GM12878 (cell line): ENCODE measurements around the gene NUP54. TPM values are rescaled to one million over a fixed set of nuclear protein-coding genes. Genes with fewer than 3 reads are reported as not detected.
A peak's percentile ranks its signal among the peaks of the same experiment; 100 is the strongest.

Experiments used
- BACH1 ChIP-seq: fragments of 450-650 bp; IDR thresholded peaks from 2 replicates; pipeline ENCODE4 v1.6.1; 2017; ENCODE audit warnings: mild to moderate bottlenecking, borderline replicate concordance
- BHLHE40 ChIP-seq, 2 experiments: fragments of 450-650 bp in 1 of 2; IDR thresholded peaks; 2 replicates each; pipeline ENCODE4 v1.6.1; 2011 to 2017; ENCODE audit warnings: low read depth in 2 of 2, borderline replicate concordance in 1 of 2, improper control_type of control experiment in 1 of 2, low read length in 1 of 2, mild to moderate bottlenecking in 1 of 2
- EP300 ChIP-seq, 2 experiments: fragments of 150-350 bp in 1 of 2; IDR thresholded peaks; 2 replicates each; pipeline ENCODE4 v1.6.1; 2011 to 2012; ENCODE audit warnings: low read depth in 2 of 2, low read length in 2 of 2, borderline replicate concordance in 1 of 2, improper control_type of control experiment in 1 of 2, inconsistent platforms in 1 of 2; ENCODE audit not compliant: control insufficient read depth in 1 of 2
- HDAC2 ChIP-seq: fragments of 200-600 bp; sonication (generic); IDR thresholded peaks from 2 replicates; pipeline ENCODE4 v1.6.1; 2017
- HDGF ChIP-seq: fragments of 450-650 bp; IDR thresholded peaks from 2 replicates; pipeline ENCODE4 v1.6.1; 2016; ENCODE audit warnings: antibody characterized with exemption
- MEF2B ChIP-seq: fragments of 450-650 bp; IDR thresholded peaks from 2 replicates; pipeline ENCODE4 v1.6.1; 2018; ENCODE audit warnings: mild to moderate bottlenecking, moderate library complexity; ENCODE audit not compliant: partially characterized antibody, poor library complexity, severe bottlenecking
- MTA3 ChIP-seq: IDR thresholded peaks from 2 replicates; pipeline ENCODE4 v1.6.1; 2012; ENCODE audit warnings: low read length, inconsistent platforms, borderline replicate concordance
- PML ChIP-seq: IDR thresholded peaks from 2 replicates; pipeline ENCODE4 v1.6.1; 2012; ENCODE audit warnings: low read length, inconsistent platforms
- POLR2AphosphoS5 ChIP-seq: IDR thresholded peaks from 2 replicates; pipeline ENCODE4 v1.6.1; 2011; ENCODE audit warnings: mild to moderate bottlenecking, low read length, inconsistent platforms
- RAD21 ChIP-seq: IDR thresholded peaks from 2 replicates; pipeline ENCODE4 v1.6.1; 2011; ENCODE audit warnings: mild to moderate bottlenecking, low read depth, low read length, moderate library complexity; ENCODE audit not compliant: insufficient read depth
- RFX5 ChIP-seq: IDR thresholded peaks from 2 replicates; pipeline ENCODE4 v1.6.1; 2011; ENCODE audit warnings: low read depth, low read length, improper control_type of control experiment
- YBX1 ChIP-seq: fragments of 450-650 bp; IDR thresholded peaks from 2 replicates; pipeline ENCODE4 v1.6.1; 2016; ENCODE audit warnings: antibody characterized with exemption
- polyA plus RNA-seq, 11 experiments: library from polyadenylated mRNA; depleted of rRNA in 4 of 11; unstranded in 6 of 11; stranded (reverse) in 5 of 11; fragments of >200 nt; fragmentation: Nextera tagmentation in 4 of 11; fragmentation: Illumina TruSeq in 1 of 11; extraction: Ambion mirVana in 4 of 11; extraction: Trizol in 1 of 11; gene quantifications; 1 replicate in 1 of 11; 2 replicates in 10 of 11; pipeline versions ENCODE4 v1.2.1 to v1.2.3, GENCODE V29; 2011 to 2016; ENCODE audit warnings: inconsistent platforms in 2 of 11, missing spikeins in 2 of 11, low read depth in 1 of 11
- total RNA-seq, 4 experiments: library from RNA; depleted of rRNA in 3 of 4; stranded (reverse); fragments of >200 nt in 3 of 4; fragmentation: Illumina TruSeq in 1 of 4; extraction: Trizol in 1 of 4; gene quantifications; 2 replicates each; pipeline versions ENCODE4 v1.2.1 to v1.2.3, GENCODE V29; 2013 to 2021
- TF ChIP-seq, protein P1 (sequence below): IDR thresholded peaks from 2 replicates; pipeline ENCODE4 v1.6.1; 2011; ENCODE audit warnings: low read depth, mild to moderate bottlenecking, low read length, moderate library complexity, borderline replicate concordance; ENCODE audit errors: extremely low read depth
- TF ChIP-seq, protein P2 (sequence below): IDR thresholded peaks from 2 replicates; pipeline ENCODE4 v1.6.1; 2011; ENCODE audit warnings: low read depth, low read length, improper control_type of control experiment, borderline replicate concordance
- TF ChIP-seq, protein P3 (sequence below): fragments of 450-650 bp; formaldehyde crosslinking; IDR thresholded peaks from 2 replicates; pipeline ENCODE4 v1.4.0; 2020; ENCODE audit warnings: mild to moderate bottlenecking, moderate library complexity
- TF ChIP-seq, protein P4 (sequence below): fragments of 450-650 bp; IDR thresholded peaks from 2 replicates; pipeline ENCODE4 v1.6.1; 2014; ENCODE audit warnings: mild to moderate bottlenecking
- TF ChIP-seq, protein P5 (sequence below): IDR thresholded peaks from 2 replicates; pipeline ENCODE4 v1.6.1; 2011; ENCODE audit warnings: borderline replicate concordance, low read depth, mild to moderate bottlenecking, moderate library complexity, mixed read lengths, low read length; ENCODE audit not compliant: insufficient read depth; ENCODE audit errors: extremely low read length
- TF ChIP-seq, protein P6 (sequence below): IDR thresholded peaks from 2 replicates; pipeline ENCODE4 v1.6.1; 2012; ENCODE audit warnings: low read depth, low read length, improper control_type of control experiment
- TF ChIP-seq, protein P7 (sequence below): IDR thresholded peaks from 2 replicates; pipeline ENCODE4 v1.6.1; 2011; ENCODE audit warnings: mild to moderate bottlenecking, low read depth, low read length, moderate library complexity; ENCODE audit not compliant: insufficient replicate concordance

The NUP54 gene
- total and polyA plus RNA-seq, 10 of the 15 experiments (the other 5 are each of a cell fraction or from before 2014, with no cell fraction given): 17.5 to 69.0 (median 42.3) TPM

DNA sequence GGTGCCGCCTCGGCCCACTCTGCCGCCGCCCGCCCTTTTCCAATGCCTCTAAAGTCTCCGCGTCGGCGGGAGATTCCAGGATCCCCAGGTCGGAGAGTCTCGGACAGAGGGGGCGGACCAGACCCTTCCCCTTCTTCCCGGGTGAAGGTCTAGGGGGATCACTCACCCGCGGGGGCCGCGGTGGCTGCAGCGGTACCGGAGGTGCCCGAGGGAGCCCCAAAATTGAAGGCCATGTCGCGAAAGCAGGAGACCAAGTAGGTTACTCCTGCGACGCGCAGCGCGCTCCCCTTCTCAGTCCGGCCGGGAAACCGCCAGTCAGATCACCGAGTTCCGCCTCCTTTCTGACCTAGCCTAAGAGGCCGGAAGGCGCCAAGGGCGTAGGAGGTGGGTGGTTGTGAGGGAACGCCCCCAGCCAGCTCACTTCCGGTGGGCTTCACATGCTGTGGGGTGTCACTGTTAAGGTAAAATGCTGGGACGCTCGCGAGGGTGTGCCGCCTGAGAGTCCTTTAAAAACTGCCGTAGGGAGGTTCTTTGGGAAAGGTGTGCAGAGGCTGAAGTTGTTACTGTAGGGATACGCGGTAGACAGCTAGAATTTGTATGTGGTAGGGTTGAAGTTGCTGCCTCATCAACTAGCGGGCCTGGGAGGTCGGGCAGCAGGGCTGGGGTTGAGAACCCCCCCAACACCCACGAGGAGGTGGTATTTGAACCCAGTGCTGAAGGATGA lies at the start of gene NUP54 (continued):
- TF ChIP-seq, protein P1, sequence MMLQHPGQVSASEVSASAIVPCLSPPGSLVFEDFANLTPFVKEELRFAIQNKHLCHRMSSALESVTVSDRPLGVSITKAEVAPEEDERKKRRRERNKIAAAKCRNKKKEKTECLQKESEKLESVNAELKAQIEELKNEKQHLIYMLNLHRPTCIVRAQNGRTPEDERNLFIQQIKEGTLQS: no peak
- TF ChIP-seq, protein P2, sequence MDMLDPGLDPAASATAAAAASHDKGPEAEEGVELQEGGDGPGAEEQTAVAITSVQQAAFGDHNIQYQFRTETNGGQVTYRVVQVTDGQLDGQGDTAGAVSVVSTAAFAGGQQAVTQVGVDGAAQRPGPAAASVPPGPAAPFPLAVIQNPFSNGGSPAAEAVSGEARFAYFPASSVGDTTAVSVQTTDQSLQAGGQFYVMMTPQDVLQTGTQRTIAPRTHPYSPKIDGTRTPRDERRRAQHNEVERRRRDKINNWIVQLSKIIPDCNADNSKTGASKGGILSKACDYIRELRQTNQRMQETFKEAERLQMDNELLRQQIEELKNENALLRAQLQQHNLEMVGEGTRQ: no peak
- TF ChIP-seq MTA3 (no peak; the same call in 1 of the 2 replicates), RFX5 (no peak), BACH1 (peak; percentile 63), HDAC2 (no peak), BHLHE40 (IDR thresholded peaks at IDR 0.05; ENCODE audit: borderline replicate concordance in 1 of 2, low read depth in 2 of 2, low read length in 1 of 2) (peak; percentile 56 to 62; a peak in 3 of 4 replicates), YBX1 (no peak), POLR2AphosphoS5 (peak; percentile 94), HDGF (no peak), PML (peak; percentile 96), EP300 (IDR thresholded peaks at IDR 0.05; ENCODE audit: borderline replicate concordance in 1 of 2, control insufficient read depth in 1 of 2, low read depth in 2 of 2, low read length in 2 of 2) (0 out of 4 replicates have a peak, but pooled peaks of 1 of the 2 experiments have one; percentile 37), RAD21 (no peak), MEF2B (peak; percentile 46)
- TF ChIP-seq, protein P3, sequence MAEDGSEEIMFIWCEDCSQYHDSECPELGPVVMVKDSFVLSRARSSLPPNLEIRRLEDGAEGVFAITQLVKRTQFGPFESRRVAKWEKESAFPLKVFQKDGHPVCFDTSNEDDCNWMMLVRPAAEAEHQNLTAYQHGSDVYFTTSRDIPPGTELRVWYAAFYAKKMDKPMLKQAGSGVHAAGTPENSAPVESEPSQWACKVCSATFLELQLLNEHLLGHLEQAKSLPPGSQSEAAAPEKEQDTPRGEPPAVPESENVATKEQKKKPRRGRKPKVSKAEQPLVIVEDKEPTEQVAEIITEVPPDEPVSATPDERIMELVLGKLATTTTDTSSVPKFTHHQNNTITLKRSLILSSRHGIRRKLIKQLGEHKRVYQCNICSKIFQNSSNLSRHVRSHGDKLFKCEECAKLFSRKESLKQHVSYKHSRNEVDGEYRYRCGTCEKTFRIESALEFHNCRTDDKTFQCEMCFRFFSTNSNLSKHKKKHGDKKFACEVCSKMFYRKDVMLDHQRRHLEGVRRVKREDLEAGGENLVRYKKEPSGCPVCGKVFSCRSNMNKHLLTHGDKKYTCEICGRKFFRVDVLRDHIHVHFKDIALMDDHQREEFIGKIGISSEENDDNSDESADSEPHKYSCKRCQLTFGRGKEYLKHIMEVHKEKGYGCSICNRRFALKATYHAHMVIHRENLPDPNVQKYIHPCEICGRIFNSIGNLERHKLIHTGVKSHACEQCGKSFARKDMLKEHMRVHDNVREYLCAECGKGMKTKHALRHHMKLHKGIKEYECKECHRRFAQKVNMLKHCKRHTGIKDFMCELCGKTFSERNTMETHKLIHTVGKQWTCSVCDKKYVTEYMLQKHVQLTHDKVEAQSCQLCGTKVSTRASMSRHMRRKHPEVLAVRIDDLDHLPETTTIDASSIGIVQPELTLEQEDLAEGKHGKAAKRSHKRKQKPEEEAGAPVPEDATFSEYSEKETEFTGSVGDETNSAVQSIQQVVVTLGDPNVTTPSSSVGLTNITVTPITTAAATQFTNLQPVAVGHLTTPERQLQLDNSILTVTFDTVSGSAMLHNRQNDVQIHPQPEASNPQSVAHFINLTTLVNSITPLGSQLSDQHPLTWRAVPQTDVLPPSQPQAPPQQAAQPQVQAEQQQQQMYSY (CRISPR knock-in tag): no peak
- TF ChIP-seq, protein P4, sequence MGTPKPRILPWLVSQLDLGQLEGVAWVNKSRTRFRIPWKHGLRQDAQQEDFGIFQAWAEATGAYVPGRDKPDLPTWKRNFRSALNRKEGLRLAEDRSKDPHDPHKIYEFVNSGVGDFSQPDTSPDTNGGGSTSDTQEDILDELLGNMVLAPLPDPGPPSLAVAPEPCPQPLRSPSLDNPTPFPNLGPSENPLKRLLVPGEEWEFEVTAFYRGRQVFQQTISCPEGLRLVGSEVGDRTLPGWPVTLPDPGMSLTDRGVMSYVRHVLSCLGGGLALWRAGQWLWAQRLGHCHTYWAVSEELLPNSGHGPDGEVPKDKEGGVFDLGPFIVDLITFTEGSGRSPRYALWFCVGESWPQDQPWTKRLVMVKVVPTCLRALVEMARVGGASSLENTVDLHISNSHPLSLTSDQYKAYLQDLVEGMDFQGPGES: peak; percentile 56
- TF ChIP-seq, protein P5, sequence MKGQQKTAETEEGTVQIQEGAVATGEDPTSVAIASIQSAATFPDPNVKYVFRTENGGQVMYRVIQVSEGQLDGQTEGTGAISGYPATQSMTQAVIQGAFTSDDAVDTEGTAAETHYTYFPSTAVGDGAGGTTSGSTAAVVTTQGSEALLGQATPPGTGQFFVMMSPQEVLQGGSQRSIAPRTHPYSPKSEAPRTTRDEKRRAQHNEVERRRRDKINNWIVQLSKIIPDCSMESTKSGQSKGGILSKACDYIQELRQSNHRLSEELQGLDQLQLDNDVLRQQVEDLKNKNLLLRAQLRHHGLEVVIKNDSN: peak; percentile 15
- TF ChIP-seq, protein P6, sequence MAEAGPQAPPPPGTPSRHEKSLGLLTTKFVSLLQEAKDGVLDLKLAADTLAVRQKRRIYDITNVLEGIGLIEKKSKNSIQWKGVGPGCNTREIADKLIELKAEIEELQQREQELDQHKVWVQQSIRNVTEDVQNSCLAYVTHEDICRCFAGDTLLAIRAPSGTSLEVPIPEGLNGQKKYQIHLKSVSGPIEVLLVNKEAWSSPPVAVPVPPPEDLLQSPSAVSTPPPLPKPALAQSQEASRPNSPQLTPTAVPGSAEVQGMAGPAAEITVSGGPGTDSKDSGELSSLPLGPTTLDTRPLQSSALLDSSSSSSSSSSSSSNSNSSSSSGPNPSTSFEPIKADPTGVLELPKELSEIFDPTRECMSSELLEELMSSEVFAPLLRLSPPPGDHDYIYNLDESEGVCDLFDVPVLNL: peak; percentile 20
- TF ChIP-seq, protein P7, sequence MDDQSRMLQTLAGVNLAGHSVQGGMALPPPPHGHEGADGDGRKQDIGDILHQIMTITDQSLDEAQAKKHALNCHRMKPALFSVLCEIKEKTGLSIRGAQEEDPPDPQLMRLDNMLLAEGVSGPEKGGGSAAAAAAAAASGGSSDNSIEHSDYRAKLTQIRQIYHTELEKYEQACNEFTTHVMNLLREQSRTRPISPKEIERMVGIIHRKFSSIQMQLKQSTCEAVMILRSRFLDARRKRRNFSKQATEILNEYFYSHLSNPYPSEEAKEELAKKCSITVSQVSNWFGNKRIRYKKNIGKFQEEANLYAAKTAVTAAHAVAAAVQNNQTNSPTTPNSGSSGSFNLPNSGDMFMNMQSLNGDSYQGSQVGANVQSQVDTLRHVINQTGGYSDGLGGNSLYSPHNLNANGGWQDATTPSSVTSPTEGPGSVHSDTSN: no peak
